Testis (tissue), 2 donors: Measurements from ENCODE around the gene MRGPRG.

ENCODE experiments used
- CTCF ChIP-seq, 3 experiments: fragments of 450-650 bp in 2 of 3; fragments of 200-600 bp in 1 of 3; sonication (generic) in 1 of 3; IDR thresholded peaks; one replicate each; pipeline ENCODE4 v1.5.1; 2016 to 2019; ENCODE audit warnings: antibody characterized with exemption in 3 of 3, mild to moderate bottlenecking in 2 of 3, moderate library complexity in 1 of 3
- POLR2A ChIP-seq: fragments of 450-650 bp; IDR thresholded peaks from one replicate; pipeline ENCODE4 v1.6.1; 2017; ENCODE audit warnings: antibody characterized with exemption, mild to moderate bottlenecking, moderate library complexity

- TF ChIP-seq CTCF (IDR thresholded peaks at IDR 0.05), result no peak
- TF ChIP-seq POLR2A, result no peak
These were observed 9.2 kb upstream of the MRGPRG start for GRCh38 chr11:3227568-3228444.
